Mesenchymal stem cell (in vitro differentiated cells and primary cell): Measurements from ENCODE around the gene DCANP1.

Experiments
- DNase-seq: peaks from one replicate; pipeline ENCODE4 v3.0.0-alpha.2; 2013
- H2AFZ ChIP-seq: one replicate; pipeline ENCODE4 v1.6.1; 2013; ENCODE audit warnings: low read depth, mild to moderate bottlenecking, control low read depth, inconsistent platforms, low read length, moderate library complexity
- H2AK5ac ChIP-seq: 2 replicates; pipeline ENCODE4 v1.6.1; 2013; ENCODE audit warnings: low read length, moderate library complexity, mild to moderate bottlenecking, inconsistent platforms; ENCODE audit not compliant: severe bottlenecking
- H2BK120ac ChIP-seq: one replicate; pipeline ENCODE4 v1.6.1; 2013; ENCODE audit warnings: low read depth, mild to moderate bottlenecking, inconsistent platforms, low read length, moderate library complexity
- H2BK12ac ChIP-seq, 2 experiments: one replicate each; pipeline ENCODE4 v1.6.1; 2013; ENCODE audit warnings: inconsistent platforms in 2 of 2, low read length in 2 of 2, mild to moderate bottlenecking in 2 of 2, moderate library complexity in 2 of 2, control low read depth in 1 of 2
- H2BK15ac ChIP-seq: one replicate; pipeline ENCODE4 v1.6.1; 2013; ENCODE audit warnings: mild to moderate bottlenecking, low read depth, inconsistent platforms; ENCODE audit not compliant: poor library complexity, severe bottlenecking
- H2BK5ac ChIP-seq: 2 replicates; pipeline ENCODE4 v1.6.1; 2013; ENCODE audit warnings: low read depth, mild to moderate bottlenecking, low read length, control low read depth, inconsistent platforms; ENCODE audit not compliant: poor library complexity, severe bottlenecking
- H3K14ac ChIP-seq, 2 experiments: one replicate each; pipeline ENCODE4 v1.6.1; 2013; ENCODE audit warnings: inconsistent platforms in 2 of 2, low read length in 2 of 2, control low read depth in 1 of 2, mild to moderate bottlenecking in 1 of 2, moderate library complexity in 1 of 2
- H3K18ac ChIP-seq, 2 experiments: one replicate each; pipeline ENCODE4 v1.6.1; 2013; ENCODE audit warnings: inconsistent platforms in 2 of 2, low read length in 2 of 2, control low read depth in 1 of 2, low read depth in 1 of 2, mild to moderate bottlenecking in 1 of 2
- H3K23ac ChIP-seq, 2 experiments: one replicate each; pipeline ENCODE4 v1.6.1; 2013; ENCODE audit warnings: inconsistent platforms in 2 of 2, low read length in 2 of 2, mild to moderate bottlenecking in 2 of 2, moderate library complexity in 2 of 2, control low read depth in 1 of 2
- H3K27ac ChIP-seq: 2 replicates; pipeline ENCODE4 v1.5.1; 2013; ENCODE audit warnings: mild to moderate bottlenecking, moderate library complexity, low read length, control low read depth, inconsistent platforms; ENCODE audit not compliant: poor library complexity, severe bottlenecking
- H3K27me3 ChIP-seq, 2 experiments: 2 replicates each; pipeline versions ENCODE4 v1.6.1 to v1.7.0; 2013; ENCODE audit warnings: low read length in 2 of 2, mild to moderate bottlenecking in 2 of 2, moderate library complexity in 2 of 2, control low read depth in 1 of 2, inconsistent platforms in 1 of 2; ENCODE audit not compliant: control insufficient read depth in 1 of 2, insufficient read depth in 1 of 2
- H3K36me3 ChIP-seq, 2 experiments: 2 replicates each; pipeline versions ENCODE4 v1.6.1 to v1.7.0; 2013; ENCODE audit warnings: low read length in 2 of 2, control low read depth in 1 of 2, inconsistent platforms in 1 of 2, low read depth in 1 of 2, mild to moderate bottlenecking in 1 of 2; ENCODE audit not compliant: insufficient read depth in 2 of 2, control insufficient read depth in 1 of 2
- H3K4ac ChIP-seq, 2 experiments: one replicate each; pipeline ENCODE4 v1.6.1; 2013; ENCODE audit warnings: inconsistent platforms in 2 of 2, low read length in 2 of 2, mild to moderate bottlenecking in 2 of 2, moderate library complexity in 2 of 2, control low read depth in 1 of 2, low read depth in 1 of 2
- H3K4me1 ChIP-seq: 2 replicates; pipeline ENCODE4 v1.6.1; 2013; ENCODE audit warnings: low read depth, low read length, control low read depth; ENCODE audit not compliant: control insufficient read depth, insufficient read depth
- H3K4me2 ChIP-seq: 2 replicates; pipeline ENCODE4 v1.6.1; 2013; ENCODE audit warnings: low read length, mild to moderate bottlenecking, inconsistent platforms; ENCODE audit not compliant: poor library complexity, severe bottlenecking
- H3K4me3 ChIP-seq, 2 experiments: 2 replicates each; pipeline versions ENCODE4 v1.5.1 to v1.7.0; 2013; ENCODE audit warnings: low read length in 2 of 2, mild to moderate bottlenecking in 2 of 2, control low read depth in 1 of 2, low read depth in 1 of 2; ENCODE audit not compliant: insufficient read depth in 1 of 2
- H3K79me1 ChIP-seq: replicated peaks from 2 replicates; pipeline ENCODE4 v1.6.1; 2013; ENCODE audit warnings: mild to moderate bottlenecking, control low read depth, low read length, inconsistent platforms; ENCODE audit not compliant: poor library complexity, severe bottlenecking
- H3K9ac ChIP-seq: 2 replicates; pipeline ENCODE4 v1.7.0; 2013; ENCODE audit warnings: mild to moderate bottlenecking, low read length, moderate library complexity
- H3K9me3 ChIP-seq: 2 replicates; pipeline ENCODE4 v1.7.0; 2013; ENCODE audit warnings: mild to moderate bottlenecking, low read length; ENCODE audit not compliant: control insufficient read depth
- H4K8ac ChIP-seq: one replicate; pipeline ENCODE4 v1.6.1; 2013; ENCODE audit warnings: inconsistent platforms, mild to moderate bottlenecking, low read length, moderate library complexity
- H4K91ac ChIP-seq: one replicate; pipeline ENCODE4 v1.6.1; 2013; ENCODE audit warnings: mild to moderate bottlenecking, low read length, inconsistent platforms
- WGBS: methylation state at CpG from one replicate; pipeline ENCODE4 v1.1.7; 2013; ENCODE audit warnings: mixed read lengths; 5-methylcytosine and 5-hydroxymethylcytosine counted together

DCANP1 gene

DNA sequence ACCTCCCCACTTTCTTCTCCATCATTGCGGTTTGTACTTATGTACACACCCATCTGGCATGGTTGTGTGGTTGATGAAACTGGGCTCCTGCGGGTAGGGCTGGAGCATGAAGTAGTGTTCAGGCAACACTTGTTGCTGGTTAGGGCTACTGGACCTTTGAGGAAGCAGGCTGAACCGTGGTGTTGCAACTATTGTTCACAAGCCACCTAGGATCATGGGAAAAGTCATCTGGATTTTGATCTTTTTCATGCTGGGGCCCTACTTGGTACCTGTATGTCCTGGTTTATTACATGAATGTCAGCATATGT lies 45.1 kb upstream of the DCANP1 start:
- no peak overlapping the region for H2BK120ac ChIP-seq
- no peak overlapping the region for H2AFZ ChIP-seq
- H3K18ac ChIP-seq, result no peak overlapping the region
- no peaks in the 10 kb centered on the region for H3K9me3 ChIP-seq
- H3K4me3 ChIP-seq, result no peak overlapping the region
- no peak overlapping the region for H4K8ac ChIP-seq
- no peak for DNase-seq
- H4K91ac ChIP-seq, result no peak overlapping the region
- no peak overlapping the region for H3K27ac ChIP-seq
- no peak overlapping the region for H3K9ac ChIP-seq
- peaks cover 43 to 93% of the 10 kb centered on the region in 2 experiments for H3K27me3 ChIP-seq
- H3K36me3 ChIP-seq, result no peaks in the 10 kb centered on the region
- 32% methylated on average over 3 of the region's 3 CpGs for WGBS
- H3K23ac ChIP-seq, result no peak overlapping the region
- H2BK15ac ChIP-seq, result no peak overlapping the region
- no peak overlapping the region for H3K14ac ChIP-seq
- no peak overlapping the region for H2BK5ac ChIP-seq
- H3K4me1 ChIP-seq, result peaks cover 32% of the 10 kb centered on the region
- no peak overlapping the region for H3K4ac ChIP-seq
- H2BK12ac ChIP-seq, result no peak overlapping the region
- no peak overlapping the region for H2AK5ac ChIP-seq
- H3K79me1 ChIP-seq, result no peaks in the 10 kb centered on the region
- no peak overlapping the region for H3K4me2 ChIP-seq

DNA sequence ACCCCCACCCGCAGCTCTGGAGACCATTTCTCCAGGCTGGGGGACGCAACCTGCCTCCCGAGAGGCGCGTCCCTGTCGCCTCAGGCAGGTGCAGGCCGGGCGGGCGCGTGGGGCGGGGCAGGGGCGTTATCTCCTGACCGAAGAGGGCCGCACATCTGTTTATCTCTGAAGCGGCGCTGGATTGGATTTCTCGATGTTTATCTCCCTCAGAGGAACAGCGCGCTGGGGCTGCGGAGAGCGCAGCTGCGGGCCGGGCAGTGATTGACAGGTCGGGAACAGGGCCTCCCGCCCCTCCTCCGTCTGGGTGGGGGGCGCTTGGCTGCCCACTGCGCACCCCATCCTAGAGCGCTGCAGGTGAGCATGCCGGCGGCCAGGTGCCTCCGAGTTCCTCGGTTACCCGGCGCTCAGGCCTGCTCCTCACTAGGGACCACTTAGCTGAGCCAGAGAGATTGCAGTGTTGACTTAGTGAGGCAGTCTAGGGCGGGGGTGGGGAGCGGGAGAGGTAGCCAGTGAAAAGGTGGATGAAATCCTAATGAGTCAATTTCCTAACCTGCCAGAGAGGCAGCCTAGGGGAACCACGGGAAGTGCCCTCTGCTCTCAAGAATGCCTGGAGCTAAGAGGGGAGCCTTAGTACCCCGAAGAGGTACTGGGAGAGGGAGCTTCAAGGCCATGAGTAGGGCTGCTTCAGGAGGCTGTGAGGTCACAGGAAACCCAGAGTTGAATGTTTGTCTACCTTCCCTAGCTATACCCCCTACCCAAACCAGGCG lies 44.6 kb upstream of the DCANP1 start:
- DNase-seq, result no peak
- H3K9me3 ChIP-seq, result no peaks in the 10 kb centered on the region
- 1% methylated on average over 37 of the region's 40 CpGs for WGBS

DNA sequence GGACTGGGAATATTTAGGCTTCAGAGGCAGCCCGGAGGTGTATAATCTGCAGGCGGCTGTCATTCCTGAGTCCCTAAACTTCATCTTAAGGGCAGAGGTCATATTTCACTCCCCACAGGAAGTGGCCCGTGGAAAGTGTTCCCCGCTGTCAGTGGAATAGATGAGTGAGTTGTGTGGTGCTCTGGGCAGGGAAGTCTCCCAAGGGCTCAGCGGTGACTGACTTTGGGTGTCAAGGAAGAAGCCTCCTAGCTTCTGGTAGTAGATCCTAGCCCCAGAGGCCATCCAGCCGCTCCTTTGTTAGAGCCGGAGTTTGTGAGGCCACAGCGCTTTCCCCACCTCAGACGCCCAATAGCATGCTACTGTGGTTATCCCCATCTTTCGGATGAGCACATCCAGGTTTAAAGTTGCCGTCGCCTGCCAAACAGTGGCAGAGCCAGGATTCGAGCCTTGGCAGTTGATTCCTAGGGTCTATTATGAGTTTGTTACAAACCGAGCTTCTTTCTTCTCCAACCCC lies 43.9 kb upstream of the DCANP1 start:
- Histone ChIP-seq H3K18ac (no peak overlapping the region), H4K8ac (no peak overlapping the region), H3K4me2 (no peak overlapping the region), H3K4ac (no peak overlapping the region), H3K27ac (no peak overlapping the region), H2BK15ac (no peak overlapping the region), H3K9me3 (no peaks in the 10 kb centered on the region), H3K9ac (no peak overlapping the region), H2BK5ac (no peak overlapping the region), H3K14ac (no peak overlapping the region), H3K23ac (no peak overlapping the region), H2BK120ac (no peak overlapping the region), H3K27me3 (peaks cover 55 to 96% of the 10 kb centered on the region in 2 experiments), H4K91ac (no peak overlapping the region), H3K4me3 (no peak overlapping the region), H2BK12ac (no peak overlapping the region), H2AFZ (no peak overlapping the region), H3K4me1 (peaks cover 32% of the 10 kb centered on the region), H3K79me1 (no peaks in the 10 kb centered on the region), H3K36me3 (no peaks in the 10 kb centered on the region), H2AK5ac (no peak overlapping the region)
- 8% methylated on average over 13 of the region's 14 CpGs for WGBS
- DNase-seq, result no peak

More for the DNA sequence above, 44.6 kb upstream of the DCANP1 start:
- Histone ChIP-seq H3K36me3 (no peaks in the 10 kb centered on the region), H2AFZ (no peak overlapping the region), H3K4me1 (peaks cover 32% of the 10 kb centered on the region), H2BK5ac (no peak overlapping the region), H3K4me3 (peak overlapping the region in 1 of 2 experiments; percentile 21), H3K23ac (no peak overlapping the region), H3K4me2 (no peak overlapping the region), H2BK15ac (no peak overlapping the region), H3K27ac (no peak overlapping the region), H3K9ac (no peak overlapping the region), H3K18ac (no peak overlapping the region), H2BK120ac (no peak overlapping the region), H3K4ac (no peak overlapping the region), H3K79me1 (no peaks in the 10 kb centered on the region), H4K8ac (no peak overlapping the region), H3K27me3 (peaks cover 49 to 93% of the 10 kb centered on the region in 2 experiments), H2BK12ac (no peak overlapping the region), H4K91ac (no peak overlapping the region), H2AK5ac (no peak overlapping the region), H3K14ac (no peak overlapping the region)

DNA sequence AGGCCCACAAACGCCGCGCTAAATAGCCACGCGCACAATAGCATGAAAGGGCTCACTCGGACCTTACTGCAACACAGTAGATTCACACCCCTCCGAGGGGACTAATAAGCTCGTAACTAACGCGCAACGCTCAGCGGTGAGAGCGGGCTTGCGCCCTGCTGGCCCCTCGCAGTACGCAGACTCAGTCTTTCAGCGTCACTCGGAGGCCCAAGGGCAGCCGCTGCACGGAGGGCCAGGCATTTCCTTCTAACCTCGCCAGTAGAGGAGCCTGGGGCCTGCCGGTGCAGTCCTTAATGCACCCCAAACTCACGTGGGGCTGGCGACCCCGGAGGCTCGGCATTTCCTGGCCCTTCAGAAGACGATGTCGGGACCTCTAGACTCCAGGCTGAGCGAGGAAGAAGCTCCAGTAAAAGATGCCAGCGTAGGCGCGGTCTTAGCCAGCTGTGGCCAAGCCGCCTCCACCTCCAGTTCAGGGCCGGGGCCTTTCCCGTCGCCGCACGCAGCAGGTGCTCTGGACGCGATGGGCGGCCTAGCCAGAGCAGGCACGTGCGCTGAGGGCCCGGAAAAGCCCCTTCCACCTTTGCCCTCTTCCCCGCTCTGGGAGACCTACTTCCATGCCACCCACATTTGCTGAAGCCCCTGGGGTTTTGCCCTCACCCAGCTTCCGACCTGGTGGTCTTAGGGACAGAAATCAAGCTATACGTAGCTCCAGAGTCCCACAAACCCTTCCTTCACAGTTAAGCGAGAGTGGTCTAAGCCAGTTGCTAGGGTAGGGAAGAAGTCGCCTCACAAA lies 43.3 kb upstream of the DCANP1 start:
- Histone ChIP-seq H3K27me3 (peaks cover 62 to 99% of the 10 kb centered on the region in 2 experiments), H3K27ac (no peak overlapping the region), H3K4me1 (peaks cover 32% of the 10 kb centered on the region), H3K23ac (no peak overlapping the region), H3K18ac (no peak overlapping the region), H3K4me2 (peak overlapping the region; percentile 46), H2AK5ac (no peak overlapping the region), H2BK15ac (no peak overlapping the region), H3K36me3 (no peaks in the 10 kb centered on the region), H4K8ac (no peak overlapping the region), H3K9ac (peak overlapping the region; percentile 81), H4K91ac (no peak overlapping the region), H2BK5ac (no peak overlapping the region), H2BK12ac (no peak overlapping the region), H3K79me1 (no peaks in the 10 kb centered on the region), H3K4ac (no peak overlapping the region), H3K4me3 (peak overlapping the region in 1 of 2 experiments; percentile 78), H2BK120ac (no peak overlapping the region), H2AFZ (no peak overlapping the region), H3K14ac (no peak overlapping the region), H3K9me3 (no peaks in the 10 kb centered on the region)
- 3% methylated on average over 44 of the region's 49 CpGs for WGBS
- no peak for DNase-seq
